SIG-M5 treated with dmso at 0.1 percent for 504 hours (cell line): ENCODE data around the gene HEATR5A.
"Not testable (repeated sequence)": the region's sequence is repeated elsewhere in the genome, so short reads cannot be mapped to it uniquely, and the experiment has no call there.

ENCODE experiments used
- DNase-seq: peaks from one replicate; lab custom pipeline; 2025; ENCODE audit not compliant: unreplicated experiment; lab: John Stamatoyannopoulos, UW

Gene HEATR5A

GRCh38 chr14:31389946-31390345 is 30.4 kb downstream of the HEATR5A start:
- no peak for DNase-seq

- DNase-seq, result no peak
Observed at GRCh38 chr14:31388687-31389413, 31.5 kb downstream of the HEATR5A start.

GRCh38 chr14:31387091-31387490 is 33.3 kb downstream of the HEATR5A start:
- DNase-seq, result no peak

- DNase-seq, result no peak
Observed at GRCh38 chr14:31386271-31386670, 34.1 kb downstream of the HEATR5A start.

GRCh38 chr14:31382221-31382620 is 38.1 kb downstream of the HEATR5A start:
- no peak for DNase-seq

- no peak for DNase-seq
Observed at GRCh38 chr14:31380106-31380505, 40.2 kb downstream of the HEATR5A start.

GRCh38 chr14:31379125-31379947 is 41.0 kb downstream of the HEATR5A start:
- not testable (repeated sequence) for DNase-seq

GRCh38 chr14:31377433-31377832 is 42.9 kb downstream of the HEATR5A start:
- no peak for DNase-seq

- DNase-seq, result peak; percentile 52
Observed at GRCh38 chr14:31371646-31372045, 48.7 kb downstream of the HEATR5A start.

GRCh38 chr14:31363331-31364073 is 56.8 kb downstream of the HEATR5A start:
- DNase-seq, result no peak

GRCh38 chr14:31362746-31363145 is 57.6 kb downstream of the HEATR5A start:
- DNase-seq, result no peak

GRCh38 chr14:31361761-31362160 is 58.6 kb downstream of the HEATR5A start:
- DNase-seq, result not testable (repeated sequence)

GRCh38 chr14:31360919-31361662 is 59.3 kb downstream of the HEATR5A start:
- DNase-seq, result no peak

GRCh38 chr14:31357279-31357678 is 63.1 kb downstream of the HEATR5A start:
- DNase-seq, result no peak

- no peak for DNase-seq
Observed at GRCh38 chr14:31346097-31346496, 74.3 kb downstream of the HEATR5A start.

GRCh38 chr14:31341280-31341679 is 79.1 kb downstream of the HEATR5A start:
- DNase-seq, result no peak

- DNase-seq, result no peak
Observed at GRCh38 chr14:31340297-31341063, 79.9 kb downstream of the HEATR5A start.

GRCh38 chr14:31339743-31340142 is 80.6 kb downstream of the HEATR5A start:
- DNase-seq, result no peak

- no peak for DNase-seq
Observed at GRCh38 chr14:31337331-31337730, 83.0 kb downstream of the HEATR5A start.

GRCh38 chr14:31336646-31337045 is 83.7 kb downstream of the HEATR5A start:
- peak; percentile 87 for DNase-seq
